Panc1 (cell line): ENCODE results near the gene VWA3B. TPM values are rescaled to one million over a fixed set of nuclear protein-coding genes. Genes with fewer than 3 reads are reported as not detected.

Source experiments
- ATAC-seq: fragments of 200-7000 bp; cut with Tn5 transposase; 2 replicates; pipeline ENCODE4 v1.9.1; 2020; ENCODE audit warnings: mild to moderate bottlenecking, moderate library complexity
- BruUV-seq: library from RNA; stranded (reverse); fragments of 400-500 nt; replicated peaks from 2 replicates; lab custom pipeline; 2021; lab: Mats Ljungman, UMichigan
- CTCF ChIA-PET: fragments of 300-600 bp; sonication (Branson Sonifier 250); formaldehyde crosslinking; loops from one replicate; lab custom pipeline; 2022; ENCODE audit warnings: antibody characterized with exemption; lab: Charles Lee
- POLR2A ChIA-PET: fragments of 300-600 bp; sonication (Branson Sonifier 250); formaldehyde crosslinking; loops from one replicate; lab custom pipeline; 2022; ENCODE audit warnings: antibody characterized with exemption; lab: Charles Lee
- DNase-seq: peaks from one replicate; pipeline ENCODE4 v3.0.0-alpha.2; 2010; ENCODE audit warnings: low read depth, low spot score
- H3K27ac ChIP-seq: 2 replicates; pipeline ENCODE4 v1.5.1; 2011; ENCODE audit warnings: mild to moderate bottlenecking, low read length, inconsistent platforms
- H3K27me3 ChIP-seq: fragments of 200-500 bp; sonication (Bioruptor generic); 2 replicates; pipeline ENCODE4 v1.6.0; 2014; ENCODE audit warnings: low read length, inconsistent platforms; ENCODE audit not compliant: control insufficient read depth, insufficient read depth
- H3K36me3 ChIP-seq: fragments of 200-500 bp; sonication (Bioruptor generic); 2 replicates; pipeline ENCODE4 v1.5.1; 2014; ENCODE audit warnings: inconsistent platforms, mild to moderate bottlenecking, low read length, moderate library complexity; ENCODE audit not compliant: control insufficient read depth, insufficient read depth
- H3K4me1 ChIP-seq: 2 replicates; pipeline ENCODE4 v1.5.1; 2011; ENCODE audit warnings: inconsistent platforms, mild to moderate bottlenecking, low read length, moderate library complexity; ENCODE audit not compliant: control insufficient read depth, insufficient read depth
- H3K4me3 ChIP-seq, 2 experiments: 2 replicates each; pipeline ENCODE4 v1.5.1; 2011 to 2012; ENCODE audit warnings: low read depth in 2 of 2, low read length in 2 of 2, mild to moderate bottlenecking in 2 of 2, inconsistent platforms in 1 of 2, moderate library complexity in 1 of 2
- H3K9me3 ChIP-seq: fragments of 200-500 bp; sonication (Bioruptor generic); 2 replicates; pipeline ENCODE4 v1.5.1; 2014; ENCODE audit warnings: low read depth, mild to moderate bottlenecking, inconsistent platforms, low read length, moderate library complexity; ENCODE audit not compliant: control insufficient read depth, insufficient read depth
- POLR2AphosphoS5 ChIP-seq: IDR thresholded peaks from 2 replicates; pipeline ENCODE4 v1.6.1; 2012; ENCODE audit warnings: mild to moderate bottlenecking, low read depth, low read length, moderate library complexity
- SIN3A ChIP-seq: IDR thresholded peaks from 2 replicates; pipeline ENCODE4 v1.6.1; 2012; ENCODE audit warnings: low read depth, mild to moderate bottlenecking, low read length, moderate library complexity, borderline replicate concordance; ENCODE audit not compliant: insufficient read depth
- TCF7L2 ChIP-seq: IDR thresholded peaks from 2 replicates; pipeline ENCODE4 v1.6.1; 2011; ENCODE audit warnings: mild to moderate bottlenecking, low read depth, low read length, inconsistent platforms
- in situ Hi-C: cut with HindIII; loops from 2 replicates; pipeline ENCODE4 v1.10.0; 2016; ENCODE audit warnings: low sequenced_read_pairs, low pct_unique_long_range_greater_than_20kb
- intact Hi-C: fragments of 100-400 bp; cut with micrococcal nuclease; formaldehyde crosslinking; loops from one replicate; pipeline ENCODE4 v1.10.0; 2022; ENCODE audit not compliant: unreplicated experiment
- total RNA-seq: library from RNA; stranded (reverse); gene quantifications from one replicate; pipeline ENCODE4 v1.2.1, GENCODE V29; 2021; ENCODE audit not compliant: unreplicated experiment
- TF ChIP-seq, protein P1 (sequence below), 2 experiments: IDR thresholded peaks; 2 replicates each; pipeline ENCODE4 v1.6.1; 2011 to 2012; ENCODE audit warnings: low read depth in 2 of 2, control low read depth in 1 of 2, low read length in 1 of 2, mild to moderate bottlenecking in 1 of 2, moderate library complexity in 1 of 2; ENCODE audit not compliant: insufficient read depth in 1 of 2
- TF ChIP-seq, protein P2 (sequence below): fragments of 450-650 bp; IDR thresholded peaks from 2 replicates; pipeline ENCODE4 v1.5.1; 2017; ENCODE audit warnings: mild to moderate bottlenecking

The VWA3B gene
- total RNA-seq, 1 experiment from 2014 or later, result not detected

DNA sequence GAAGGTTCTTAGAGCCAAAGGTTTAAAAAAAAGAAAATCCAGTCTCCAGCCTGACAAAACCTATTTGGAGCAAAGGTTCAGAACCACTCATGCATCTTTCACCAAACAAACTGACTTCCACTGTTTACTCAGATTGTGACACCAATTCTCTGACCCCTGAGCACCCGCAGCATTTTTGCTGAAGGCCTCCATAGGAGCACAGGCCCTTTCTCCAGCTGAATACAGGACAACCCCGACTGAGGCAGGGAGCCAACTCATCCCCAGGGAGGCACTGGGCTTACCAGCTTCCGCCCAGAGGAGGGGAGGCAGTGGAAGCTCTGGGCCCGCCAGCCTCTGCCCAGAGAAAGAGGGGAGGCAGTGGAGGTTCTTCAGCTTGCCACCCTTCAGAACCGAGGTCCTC, 208.3 kb downstream of the VWA3B start:
- H3K27me3 ChIP-seq, result no peaks in the 10 kb centered on the region
- in situ Hi-C loops (no loop called here), intact Hi-C loops (no loop called here)
- no peaks in the 10 kb centered on the region for H3K36me3 ChIP-seq
- no peaks in the 10 kb centered on the region for H3K9me3 ChIP-seq
- H3K4me1 ChIP-seq, result no peaks in the 10 kb centered on the region
- BruUV-seq, result no TSS peak
- ATAC-seq (no peak), DNase-seq (no peak)
- H3K27ac ChIP-seq, result no peak overlapping the region
- TF ChIP-seq, protein P1, sequence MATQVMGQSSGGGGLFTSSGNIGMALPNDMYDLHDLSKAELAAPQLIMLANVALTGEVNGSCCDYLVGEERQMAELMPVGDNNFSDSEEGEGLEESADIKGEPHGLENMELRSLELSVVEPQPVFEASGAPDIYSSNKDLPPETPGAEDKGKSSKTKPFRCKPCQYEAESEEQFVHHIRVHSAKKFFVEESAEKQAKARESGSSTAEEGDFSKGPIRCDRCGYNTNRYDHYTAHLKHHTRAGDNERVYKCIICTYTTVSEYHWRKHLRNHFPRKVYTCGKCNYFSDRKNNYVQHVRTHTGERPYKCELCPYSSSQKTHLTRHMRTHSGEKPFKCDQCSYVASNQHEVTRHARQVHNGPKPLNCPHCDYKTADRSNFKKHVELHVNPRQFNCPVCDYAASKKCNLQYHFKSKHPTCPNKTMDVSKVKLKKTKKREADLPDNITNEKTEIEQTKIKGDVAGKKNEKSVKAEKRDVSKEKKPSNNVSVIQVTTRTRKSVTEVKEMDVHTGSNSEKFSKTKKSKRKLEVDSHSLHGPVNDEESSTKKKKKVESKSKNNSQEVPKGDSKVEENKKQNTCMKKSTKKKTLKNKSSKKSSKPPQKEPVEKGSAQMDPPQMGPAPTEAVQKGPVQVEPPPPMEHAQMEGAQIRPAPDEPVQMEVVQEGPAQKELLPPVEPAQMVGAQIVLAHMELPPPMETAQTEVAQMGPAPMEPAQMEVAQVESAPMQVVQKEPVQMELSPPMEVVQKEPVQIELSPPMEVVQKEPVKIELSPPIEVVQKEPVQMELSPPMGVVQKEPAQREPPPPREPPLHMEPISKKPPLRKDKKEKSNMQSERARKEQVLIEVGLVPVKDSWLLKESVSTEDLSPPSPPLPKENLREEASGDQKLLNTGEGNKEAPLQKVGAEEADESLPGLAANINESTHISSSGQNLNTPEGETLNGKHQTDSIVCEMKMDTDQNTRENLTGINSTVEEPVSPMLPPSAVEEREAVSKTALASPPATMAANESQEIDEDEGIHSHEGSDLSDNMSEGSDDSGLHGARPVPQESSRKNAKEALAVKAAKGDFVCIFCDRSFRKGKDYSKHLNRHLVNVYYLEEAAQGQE (IDR thresholded peaks at IDR 0.05; ENCODE audit: insufficient read depth in 1 of 2, low read depth in 2 of 2, low read length in 1 of 2), result no peak
- ChIA-PET CTCF (no interaction called here), POLR2A (no interaction called here)
- H3K4me3 ChIP-seq, result no peak overlapping the region

DNA sequence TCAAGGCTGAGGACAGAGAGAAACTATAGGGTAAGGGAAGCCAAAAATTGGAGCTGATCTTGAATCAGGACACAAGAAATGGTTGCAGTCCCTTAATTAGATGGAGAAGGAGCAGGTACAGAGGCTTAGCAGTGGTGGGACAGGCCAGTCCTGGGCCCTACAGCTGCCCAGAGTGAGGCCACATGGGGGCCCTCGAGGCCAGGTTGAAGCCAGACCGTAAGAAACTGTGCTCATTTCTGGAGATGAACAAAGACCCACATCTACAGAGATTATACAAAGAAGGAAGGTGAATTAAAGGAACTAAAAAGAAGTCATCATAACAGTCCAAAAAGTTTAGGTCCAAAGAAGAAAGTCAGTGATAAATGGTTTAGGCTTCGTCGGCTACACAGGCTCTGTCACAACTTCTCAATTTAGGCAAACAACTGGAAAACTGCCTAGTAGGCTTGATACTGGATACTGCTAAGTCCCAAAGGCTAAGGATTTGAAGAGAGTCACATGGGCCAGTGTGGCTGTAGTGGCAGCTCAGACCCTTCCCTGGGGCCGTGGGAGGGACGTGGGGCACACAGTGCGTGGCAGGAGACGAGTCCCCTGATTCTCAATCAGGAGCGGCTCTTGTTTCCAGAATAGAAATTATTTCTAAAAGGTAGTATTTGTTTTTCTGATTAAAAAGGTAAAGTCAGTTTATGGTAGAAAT, 208.9 kb downstream of the VWA3B start:
- Histone ChIP-seq H3K9me3 (no peaks in the 10 kb centered on the region), H3K4me3 (no peak overlapping the region), H3K4me1 (no peaks in the 10 kb centered on the region), H3K36me3 (no peaks in the 10 kb centered on the region), H3K27ac (no peak overlapping the region), H3K27me3 (no peaks in the 10 kb centered on the region)
- ChIA-PET CTCF (no interaction called here), POLR2A (no interaction called here)
- no TSS peak for BruUV-seq
- intact Hi-C loops (no loop called here), in situ Hi-C loops (no loop called here)
- DNase-seq (no peak), ATAC-seq (peak; percentile 71; the same call in 1 of the 2 replicates)
- no peak for TF ChIP-seq TCF7L2
- TF ChIP-seq SIN3A, result no peak
- TF ChIP-seq, protein P1 (IDR thresholded peaks at IDR 0.05; ENCODE audit: insufficient read depth in 1 of 2, low read depth in 2 of 2, low read length in 1 of 2), result no peak
- TF ChIP-seq, protein P2, sequence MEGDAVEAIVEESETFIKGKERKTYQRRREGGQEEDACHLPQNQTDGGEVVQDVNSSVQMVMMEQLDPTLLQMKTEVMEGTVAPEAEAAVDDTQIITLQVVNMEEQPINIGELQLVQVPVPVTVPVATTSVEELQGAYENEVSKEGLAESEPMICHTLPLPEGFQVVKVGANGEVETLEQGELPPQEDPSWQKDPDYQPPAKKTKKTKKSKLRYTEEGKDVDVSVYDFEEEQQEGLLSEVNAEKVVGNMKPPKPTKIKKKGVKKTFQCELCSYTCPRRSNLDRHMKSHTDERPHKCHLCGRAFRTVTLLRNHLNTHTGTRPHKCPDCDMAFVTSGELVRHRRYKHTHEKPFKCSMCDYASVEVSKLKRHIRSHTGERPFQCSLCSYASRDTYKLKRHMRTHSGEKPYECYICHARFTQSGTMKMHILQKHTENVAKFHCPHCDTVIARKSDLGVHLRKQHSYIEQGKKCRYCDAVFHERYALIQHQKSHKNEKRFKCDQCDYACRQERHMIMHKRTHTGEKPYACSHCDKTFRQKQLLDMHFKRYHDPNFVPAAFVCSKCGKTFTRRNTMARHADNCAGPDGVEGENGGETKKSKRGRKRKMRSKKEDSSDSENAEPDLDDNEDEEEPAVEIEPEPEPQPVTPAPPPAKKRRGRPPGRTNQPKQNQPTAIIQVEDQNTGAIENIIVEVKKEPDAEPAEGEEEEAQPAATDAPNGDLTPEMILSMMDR, result no peak
- TF ChIP-seq POLR2AphosphoS5, result no peak
